Measurements from ENCODE around the gene TWIST1.

Gene TWIST1

GRCh38 chr7:19101909-19102308 is 15.5 kb downstream of the TWIST1 start:
- Histone ChIP-seq H3K79me2 (ENCODE audit: insufficient read depth, low read length) (no peaks in the 10 kb centered on the region), H3K4me2 (ENCODE audit: low read length) (no peak overlapping the region), H3K27ac (ENCODE audit: low read depth, low read length, poor library complexity, severe bottlenecking) (no peak overlapping the region), H3K9me3 (ENCODE audit: low read length) (no peaks in the 10 kb centered on the region), H3K36me3 (ENCODE audit: insufficient read depth, low read length) (no peaks in the 10 kb centered on the region), H3F3A (ENCODE audit: insufficient read depth, low read length) (no peaks in the 10 kb centered on the region), H3K27me3 (ENCODE audit: insufficient read depth, low read length) (no peaks in the 10 kb centered on the region), H2AFZ (ENCODE audit: low read length) (no peak overlapping the region), H3K4me1 (ENCODE audit: insufficient read depth, low read length, severe bottlenecking) (no peaks in the 10 kb centered on the region), H3K9ac (ENCODE audit: low read length) (no peak overlapping the region), H4K20me1 (ENCODE audit: insufficient read depth, low read length) (no peaks in the 10 kb centered on the region), H3K9me2 (ENCODE audit: low read depth, low read length) (no peaks in the 10 kb centered on the region), H3K4me3 (ENCODE audit: low read depth, low read length, poor library complexity, severe bottlenecking) (no peak overlapping the region)
- TF ChIP-seq, protein P1, sequence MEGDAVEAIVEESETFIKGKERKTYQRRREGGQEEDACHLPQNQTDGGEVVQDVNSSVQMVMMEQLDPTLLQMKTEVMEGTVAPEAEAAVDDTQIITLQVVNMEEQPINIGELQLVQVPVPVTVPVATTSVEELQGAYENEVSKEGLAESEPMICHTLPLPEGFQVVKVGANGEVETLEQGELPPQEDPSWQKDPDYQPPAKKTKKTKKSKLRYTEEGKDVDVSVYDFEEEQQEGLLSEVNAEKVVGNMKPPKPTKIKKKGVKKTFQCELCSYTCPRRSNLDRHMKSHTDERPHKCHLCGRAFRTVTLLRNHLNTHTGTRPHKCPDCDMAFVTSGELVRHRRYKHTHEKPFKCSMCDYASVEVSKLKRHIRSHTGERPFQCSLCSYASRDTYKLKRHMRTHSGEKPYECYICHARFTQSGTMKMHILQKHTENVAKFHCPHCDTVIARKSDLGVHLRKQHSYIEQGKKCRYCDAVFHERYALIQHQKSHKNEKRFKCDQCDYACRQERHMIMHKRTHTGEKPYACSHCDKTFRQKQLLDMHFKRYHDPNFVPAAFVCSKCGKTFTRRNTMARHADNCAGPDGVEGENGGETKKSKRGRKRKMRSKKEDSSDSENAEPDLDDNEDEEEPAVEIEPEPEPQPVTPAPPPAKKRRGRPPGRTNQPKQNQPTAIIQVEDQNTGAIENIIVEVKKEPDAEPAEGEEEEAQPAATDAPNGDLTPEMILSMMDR (IDR thresholded peaks at IDR 0.05; ENCODE audit: low read length): no peak
- TF ChIP-seq EZH2 (IDR thresholded peaks at IDR 0.05; ENCODE audit: borderline replicate concordance, low read length): no peak

DNA sequence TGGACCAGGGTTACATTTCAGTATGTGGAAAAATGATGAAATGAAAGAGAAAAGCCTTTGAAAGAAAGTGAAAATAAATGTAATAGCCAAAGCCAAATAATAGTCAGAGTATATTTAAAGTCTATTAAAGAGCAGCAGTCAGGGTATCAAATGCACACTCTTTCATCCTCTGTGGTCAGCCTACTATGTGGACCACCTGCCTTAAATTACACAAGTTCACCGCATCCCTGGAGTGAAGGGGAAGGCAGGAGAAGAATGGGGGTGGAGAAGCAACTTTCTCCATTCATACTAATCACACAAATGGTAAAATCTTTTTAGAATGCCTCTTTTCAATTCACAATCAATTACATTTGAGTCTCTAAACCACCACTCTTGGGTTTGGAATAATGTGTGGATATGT is 16.0 kb downstream of the TWIST1 start:
- H3K4me2 ChIP-seq (ENCODE audit: low read length): no peak overlapping the region
- H3K27ac ChIP-seq (ENCODE audit: low read depth, low read length, poor library complexity, severe bottlenecking): no peak overlapping the region
- TF ChIP-seq EZH2 (IDR thresholded peaks at IDR 0.05; ENCODE audit: borderline replicate concordance, low read length): no peak
- TF ChIP-seq, protein P1 (IDR thresholded peaks at IDR 0.05; ENCODE audit: low read length): no peak
- H3K4me3 ChIP-seq (ENCODE audit: low read depth, low read length, poor library complexity, severe bottlenecking): no peak overlapping the region
- H3F3A ChIP-seq (ENCODE audit: insufficient read depth, low read length): no peaks in the 10 kb centered on the region
- H4K20me1 ChIP-seq (ENCODE audit: insufficient read depth, low read length): no peaks in the 10 kb centered on the region
- no peak overlapping the region for H3K9ac ChIP-seq (ENCODE audit: low read length)
- H3K27me3 ChIP-seq (ENCODE audit: insufficient read depth, low read length): no peaks in the 10 kb centered on the region
- H3K36me3 ChIP-seq (ENCODE audit: insufficient read depth, low read length): no peaks in the 10 kb centered on the region
- no peak overlapping the region for H2AFZ ChIP-seq (ENCODE audit: low read length)
- no peaks in the 10 kb centered on the region for H3K4me1 ChIP-seq (ENCODE audit: insufficient read depth, low read length, severe bottlenecking)
- no peaks in the 10 kb centered on the region for H3K9me3 ChIP-seq (ENCODE audit: low read length)
- no peaks in the 10 kb centered on the region for H3K9me2 ChIP-seq (ENCODE audit: low read depth, low read length)
- H3K79me2 ChIP-seq (ENCODE audit: insufficient read depth, low read length): no peaks in the 10 kb centered on the region

- no peaks in the 10 kb centered on the region for H3K27me3 ChIP-seq (ENCODE audit: insufficient read depth, low read length)
- H3K4me1 ChIP-seq (ENCODE audit: insufficient read depth, low read length, severe bottlenecking): no peaks in the 10 kb centered on the region
- no peaks in the 10 kb centered on the region for H3K36me3 ChIP-seq (ENCODE audit: insufficient read depth, low read length)
- H3K9me3 ChIP-seq (ENCODE audit: low read length): no peaks in the 10 kb centered on the region
- TF ChIP-seq EZH2 (IDR thresholded peaks at IDR 0.05; ENCODE audit: borderline replicate concordance, low read length): no peak
- TF ChIP-seq, protein P1 (IDR thresholded peaks at IDR 0.05; ENCODE audit: low read length): no peak
- no peaks in the 10 kb centered on the region for H4K20me1 ChIP-seq (ENCODE audit: insufficient read depth, low read length)
- no peaks in the 10 kb centered on the region for H3F3A ChIP-seq (ENCODE audit: insufficient read depth, low read length)
- no peak overlapping the region for H3K9ac ChIP-seq (ENCODE audit: low read length)
- no peaks in the 10 kb centered on the region for H3K79me2 ChIP-seq (ENCODE audit: insufficient read depth, low read length)
- H2AFZ ChIP-seq (ENCODE audit: low read length): no peak overlapping the region
- no peak overlapping the region for H3K27ac ChIP-seq (ENCODE audit: low read depth, low read length, poor library complexity, severe bottlenecking)
- no peak overlapping the region for H3K4me2 ChIP-seq (ENCODE audit: low read length)
- no peak overlapping the region for H3K4me3 ChIP-seq (ENCODE audit: low read depth, low read length, poor library complexity, severe bottlenecking)
- no peaks in the 10 kb centered on the region for H3K9me2 ChIP-seq (ENCODE audit: low read depth, low read length)
These were observed 17.5 kb downstream of the TWIST1 start for GRCh38 chr7:19099924-19100323.

Measured in OCI-LY1 (cell line).